Naive thymus-derived CD4-positive, alpha-beta T cell (primary cell): ENCODE data around the gene PODN. TPM values are rescaled to one million over a fixed set of nuclear protein-coding genes. Genes with fewer than 3 reads are reported as not detected.

Source experiments
- ATAC-seq: fragments of 150-1000 bp; cut with Tn5 transposase; 2 replicates; pipeline ENCODE4 v1.10.0; 2021; ENCODE audit warnings: mild to moderate bottlenecking, moderate library complexity
- CTCF ChIA-PET: fragments of 350-600 bp; sonication (Branson Sonifier 250); formaldehyde crosslinking; loops from one replicate; lab custom pipeline; 2021; ENCODE audit warnings: antibody characterized with exemption; lab: Charles Lee
- POLR2A ChIA-PET: fragments of 350-600 bp; sonication (Branson Sonifier 250); formaldehyde crosslinking; loops from one replicate; lab custom pipeline; 2021; ENCODE audit warnings: antibody characterized with exemption, inconsistent platforms; lab: Charles Lee
- DNase-seq, 9 donors: peaks; one replicate each; pipeline versions ENCODE4 v3.0.0 to v3.0.0-alpha.2; 2020 to 2022; ENCODE audit warnings: mixed read lengths in 1 of 9
- H3K27ac ChIP-seq: one replicate; pipeline ENCODE4 v1.7.0; 2013; ENCODE audit warnings: mild to moderate bottlenecking, low read depth, low read length, moderate library complexity
- H3K27me3 ChIP-seq, 2 donors: one replicate each; pipeline ENCODE4 v1.7.0; 2013; ENCODE audit warnings: low read length in 2 of 2, mild to moderate bottlenecking in 2 of 2, moderate library complexity in 2 of 2; ENCODE audit not compliant: control insufficient read depth in 2 of 2, insufficient read depth in 2 of 2
- H3K36me3 ChIP-seq, 3 experiments: 1 replicate in 2 of 3; 2 replicates in 1 of 3; pipeline ENCODE4 v1.7.0; 2013; ENCODE audit warnings: low read length in 3 of 3, mild to moderate bottlenecking in 3 of 3, moderate library complexity in 1 of 3; ENCODE audit not compliant: insufficient read depth in 3 of 3, control insufficient read depth in 2 of 3
- H3K4me1 ChIP-seq, 2 donors: one replicate each; pipeline ENCODE4 v1.7.0; 2013; ENCODE audit warnings: low read length in 2 of 2, mild to moderate bottlenecking in 2 of 2, moderate library complexity in 1 of 2; ENCODE audit not compliant: control insufficient read depth in 2 of 2, insufficient read depth in 2 of 2
- H3K4me3 ChIP-seq: 2 replicates; pipeline ENCODE4 v1.7.0; 2013; ENCODE audit warnings: mild to moderate bottlenecking, low read length
- H3K9me3 ChIP-seq, 3 experiments: 1 replicate in 2 of 3; 2 replicates in 1 of 3; pipeline ENCODE4 v1.7.0; 2013; ENCODE audit warnings: low read length in 3 of 3; ENCODE audit not compliant: control insufficient read depth in 2 of 3
- H3K27ac Mint-ChIP-seq, 9 donors: one replicate each; pipeline ENCODE4 v1.8.0; 2020 to 2022; ENCODE audit warnings: mixed read lengths in 9 of 9, mild to moderate bottlenecking in 8 of 9, moderate library complexity in 5 of 9, inconsistent platforms in 2 of 9
- H3K27me3 Mint-ChIP-seq, 5 donors: one replicate each; pipeline ENCODE4 v1.8.0; 2021 to 2022; ENCODE audit warnings: mixed read lengths in 5 of 5, mild to moderate bottlenecking in 1 of 5
- H3K36me3 Mint-ChIP-seq, 5 donors: one replicate each; pipeline ENCODE4 v1.8.0; 2020 to 2022; ENCODE audit warnings: mixed read lengths in 5 of 5, mild to moderate bottlenecking in 3 of 5, inconsistent platforms in 1 of 5
- H3K4me1 Mint-ChIP-seq, 7 donors: one replicate each; pipeline ENCODE4 v1.8.0; 2020 to 2022; ENCODE audit warnings: mixed read lengths in 7 of 7, mild to moderate bottlenecking in 3 of 7, inconsistent platforms in 1 of 7
- H3K4me3 Mint-ChIP-seq, 10 donors: one replicate each; pipeline ENCODE4 v1.8.0; 2020 to 2022; ENCODE audit warnings: mild to moderate bottlenecking in 10 of 10, mixed read lengths in 10 of 10, moderate library complexity in 6 of 10, inconsistent platforms in 2 of 10
- H3K9me3 Mint-ChIP-seq, 11 donors: one replicate each; pipeline ENCODE4 v1.8.0; 2020 to 2022; ENCODE audit warnings: mixed read lengths in 11 of 11, mild to moderate bottlenecking in 4 of 11, inconsistent platforms in 1 of 11, moderate library complexity in 1 of 11
- intact Hi-C, 2 donors: fragments of 100-400 bp; cut with micrococcal nuclease; formaldehyde crosslinking; loops; one replicate each; pipeline ENCODE4 v1.15.1; 2023
- polyA plus RNA-seq, 2 donors: library from polyadenylated mRNA; unstranded; fragments of 300-500 nt; fragmentation: Illumina TruSeq; gene quantifications; one replicate each; pipeline ENCODE4 v1.2.3, GENCODE V29; 2021
- total RNA-seq, 6 experiments: library from RNA in 5 of 6; stranded (reverse) in 5 of 6; gene quantifications; 1 replicate in 5 of 6; 2 replicates in 1 of 6; pipeline ENCODE4 v1.2.3 and lab custom pipeline; 2021 to 2026

PODN gene
- total and polyA plus RNA-seq, 7 experiments from 2014 or later, result 0.88 TPM; not detected in 6

DNA sequence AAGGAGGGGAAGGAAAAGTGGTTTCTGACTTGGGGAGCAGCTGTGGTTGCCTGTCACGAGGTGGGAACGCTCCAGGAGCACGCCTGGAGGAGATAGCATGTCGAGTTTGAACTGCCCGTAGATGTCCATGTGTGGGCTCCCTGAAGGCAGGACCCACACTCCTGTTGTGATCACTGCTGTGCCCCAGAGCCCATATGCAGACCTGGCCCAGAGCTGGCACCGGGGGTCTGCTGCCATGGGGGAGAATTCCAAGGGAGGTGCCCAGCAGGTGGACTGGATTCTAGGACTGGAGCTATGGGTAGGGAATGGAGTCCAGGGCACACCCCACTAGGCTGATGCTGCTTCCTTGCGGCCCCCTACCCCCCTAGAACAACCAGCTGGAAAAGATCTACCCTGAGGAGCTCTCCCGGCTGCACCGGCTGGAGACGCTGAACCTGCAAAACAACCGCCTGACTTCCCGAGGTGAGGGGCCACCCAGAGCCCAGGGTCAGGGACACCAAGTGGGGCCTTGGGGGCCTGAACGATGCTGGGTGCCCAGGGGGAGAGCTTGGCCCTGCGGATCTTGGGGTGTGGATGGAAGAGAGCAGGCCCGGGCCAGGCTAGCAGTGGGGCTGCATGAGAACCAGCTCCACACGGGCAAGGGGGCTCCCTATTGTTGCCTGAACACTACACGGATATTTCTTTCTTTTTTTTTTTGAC, 9.3 kb downstream of the PODN start:
- no peaks in the 10 kb centered on the region for H3K9me3 Mint-ChIP-seq
- Histone ChIP-seq H3K9me3 (no peaks in the 10 kb centered on the region), H3K27ac (no peak overlapping the region), H3K27me3 (no peaks in the 10 kb centered on the region), H3K4me3 (no peak overlapping the region), H3K4me1 (no peaks in the 10 kb centered on the region), H3K36me3 (no peaks in the 10 kb centered on the region)
- H3K27ac Mint-ChIP-seq, result peak overlapping the region in 1 of 9 donors; percentile 68
- no peak overlapping the region for H3K4me3 Mint-ChIP-seq
- ChIA-PET POLR2A (no interaction called here), CTCF (no interaction called here)
- H3K36me3 Mint-ChIP-seq, result no peaks in the 10 kb centered on the region
- intact Hi-C loops, result no loop called here
- H3K4me1 Mint-ChIP-seq, result no peaks in the 10 kb centered on the region
- ATAC-seq (no peak), DNase-seq (no peak)
- peaks cover 0 to 3% (median 0%) of the 10 kb centered on the region in 5 donors for H3K27me3 Mint-ChIP-seq

DNA sequence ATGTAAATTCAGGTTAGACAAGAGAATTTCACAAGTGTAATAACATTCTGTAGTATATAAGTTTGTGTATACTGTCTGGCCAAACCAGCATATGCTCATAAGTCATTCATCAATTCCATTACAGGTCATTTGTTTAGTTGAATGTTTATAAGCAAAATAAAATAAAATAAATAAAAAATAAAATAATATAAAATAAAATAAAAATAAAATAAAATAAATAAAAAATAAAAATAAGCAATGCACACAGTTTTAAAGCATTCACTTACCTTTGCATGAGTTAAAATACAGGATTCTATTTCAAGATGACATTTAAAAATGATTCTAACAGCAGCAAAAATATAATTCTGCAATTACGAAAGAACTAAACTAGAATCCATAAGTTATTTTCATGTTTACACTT, 9.9 kb downstream of the PODN start:
- no peaks in the 10 kb centered on the region for H3K36me3 ChIP-seq
- intact Hi-C loops, result no loop called here
- no peaks in the 10 kb centered on the region for H3K4me1 ChIP-seq
- no peaks in the 10 kb centered on the region for H3K4me1 Mint-ChIP-seq
- ChIA-PET CTCF (no interaction called here), POLR2A (no interaction called here)
- no peak overlapping the region for H3K4me3 ChIP-seq
- no peaks in the 10 kb centered on the region for H3K27me3 Mint-ChIP-seq
- peak overlapping the region in 1 of 9 donors; percentile 68 for H3K27ac Mint-ChIP-seq
- no peaks in the 10 kb centered on the region for H3K9me3 ChIP-seq
- no peaks in the 10 kb centered on the region for H3K36me3 Mint-ChIP-seq
- no peak overlapping the region for H3K27ac ChIP-seq
- no peaks in the 10 kb centered on the region for H3K27me3 ChIP-seq
- H3K4me3 Mint-ChIP-seq, result no peak overlapping the region
- H3K9me3 Mint-ChIP-seq, result no peaks in the 10 kb centered on the region
- DNase-seq, result no peak
- no peak for ATAC-seq

DNA sequence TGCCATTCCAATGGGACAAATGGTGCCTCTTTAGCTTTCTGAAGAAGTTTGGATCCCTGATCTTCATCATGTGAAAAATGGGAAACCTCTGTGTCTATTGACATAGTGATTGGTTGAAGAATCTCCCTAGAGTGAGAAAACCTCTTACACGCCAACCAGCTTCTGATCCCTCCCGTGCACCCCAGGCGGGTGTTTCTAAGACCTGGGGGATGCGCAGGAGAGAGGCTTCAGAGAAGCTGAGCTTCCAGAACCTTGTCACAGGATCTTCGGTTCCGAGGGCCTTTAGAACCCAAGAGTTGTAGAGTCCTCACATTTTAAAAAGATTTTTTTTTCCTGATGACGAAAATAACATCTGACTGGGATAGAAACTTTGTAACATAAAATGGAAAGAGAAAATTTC, 11.3 kb downstream of the PODN start:
- no peak for ATAC-seq
- no peaks in the 10 kb centered on the region for H3K36me3 Mint-ChIP-seq

DNA sequence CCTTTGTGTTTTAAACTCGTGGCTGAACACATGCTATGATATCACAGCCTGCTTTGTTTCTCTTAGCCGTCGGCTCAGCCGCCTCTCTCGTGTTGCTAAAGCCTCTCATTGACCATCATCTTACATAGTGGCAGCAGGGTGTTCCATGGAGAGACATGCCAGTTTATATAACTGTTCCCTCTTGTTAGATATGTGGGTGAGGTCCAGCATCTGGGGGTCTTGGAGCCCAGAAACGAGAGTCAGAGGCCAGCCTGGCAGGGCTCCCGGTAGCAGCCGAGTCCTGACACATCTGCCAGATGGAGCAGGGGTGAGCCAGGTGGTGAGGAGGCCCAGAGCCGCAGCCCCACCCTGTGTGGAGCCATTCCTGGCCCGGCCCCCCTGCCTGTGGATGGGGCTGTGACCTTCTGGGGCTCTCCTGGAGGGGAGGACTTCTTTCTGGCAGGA, 11.9 kb downstream of the PODN start:
- Histone ChIP-seq H3K4me3 (no peak overlapping the region), H3K9me3 (no peaks in the 10 kb centered on the region), H3K27ac (no peak overlapping the region), H3K27me3 (no peaks in the 10 kb centered on the region), H3K4me1 (no peaks in the 10 kb centered on the region), H3K36me3 (no peaks in the 10 kb centered on the region)
- CTCF ChIA-PET, result no interaction called here
- Mint-ChIP-seq H3K27me3 (no peaks in the 10 kb centered on the region), H3K36me3 (no peaks in the 10 kb centered on the region), H3K9me3 (no peaks in the 10 kb centered on the region), H3K4me1 (no peaks in the 10 kb centered on the region), H3K4me3 (no peak overlapping the region), H3K27ac (no peak overlapping the region)
- DNase-seq, result no peak
- intact Hi-C loops, result no loop called here
- no peak for ATAC-seq
- POLR2A ChIA-PET, result no interaction called here

More for the DNA sequence above, 11.3 kb downstream of the PODN start:
- H3K4me3 Mint-ChIP-seq, result no peak overlapping the region
- no peak overlapping the region for H3K4me3 ChIP-seq
- H3K9me3 ChIP-seq, result no peaks in the 10 kb centered on the region
- H3K27me3 ChIP-seq, result no peaks in the 10 kb centered on the region
- ChIA-PET POLR2A (no interaction called here), CTCF (no interaction called here)
- H3K4me1 Mint-ChIP-seq, result no peaks in the 10 kb centered on the region
- H3K36me3 ChIP-seq, result no peaks in the 10 kb centered on the region
- DNase-seq, result no peak
- H3K27ac ChIP-seq, result no peak overlapping the region
- intact Hi-C loops, result no loop called here
- no peaks in the 10 kb centered on the region for H3K27me3 Mint-ChIP-seq
- no peaks in the 10 kb centered on the region for H3K9me3 Mint-ChIP-seq
- H3K27ac Mint-ChIP-seq, result no peak overlapping the region
- H3K4me1 ChIP-seq, result no peaks in the 10 kb centered on the region

DNA sequence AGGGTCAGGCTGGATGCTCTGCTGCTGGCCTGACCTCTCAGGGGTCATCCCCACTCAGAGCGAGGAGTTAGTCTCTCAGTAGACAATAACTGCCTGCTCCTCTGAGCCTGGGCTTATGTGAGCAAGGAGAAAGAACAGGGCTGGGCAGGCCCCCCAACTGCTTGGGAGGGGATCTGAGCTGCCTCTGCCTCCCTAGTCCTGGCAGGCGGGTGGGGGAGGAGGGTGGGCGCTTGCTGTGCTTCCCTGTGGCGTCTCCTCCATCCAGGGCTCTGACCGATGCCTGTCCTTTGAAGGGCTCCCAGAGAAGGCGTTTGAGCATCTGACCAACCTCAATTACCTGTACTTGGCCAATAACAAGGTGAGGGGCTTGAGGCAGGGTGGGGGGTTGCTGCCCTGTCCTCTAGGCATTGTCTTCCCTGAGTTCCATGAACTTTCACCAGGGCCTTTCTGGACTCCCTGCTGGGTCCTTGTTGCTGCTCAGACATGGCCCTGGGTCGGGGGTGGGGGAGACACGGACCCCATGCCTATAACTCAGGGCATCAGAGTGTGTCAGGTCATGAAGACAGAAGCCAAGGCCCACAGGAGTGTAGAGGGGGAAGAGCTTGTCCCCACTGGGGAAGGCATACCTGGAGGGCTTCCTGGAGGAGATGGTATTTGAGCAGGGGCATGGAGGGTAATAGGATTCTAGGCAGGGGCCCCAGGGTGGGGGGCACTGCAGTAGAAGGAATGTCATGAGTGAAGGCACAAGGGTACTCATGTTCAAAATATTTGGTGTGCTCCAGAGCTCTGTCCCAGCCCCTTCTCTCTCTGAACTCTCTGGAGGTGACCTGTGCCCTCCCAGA, 12.5 kb downstream of the PODN start:
- no peaks in the 10 kb centered on the region for H3K9me3 Mint-ChIP-seq

DNA sequence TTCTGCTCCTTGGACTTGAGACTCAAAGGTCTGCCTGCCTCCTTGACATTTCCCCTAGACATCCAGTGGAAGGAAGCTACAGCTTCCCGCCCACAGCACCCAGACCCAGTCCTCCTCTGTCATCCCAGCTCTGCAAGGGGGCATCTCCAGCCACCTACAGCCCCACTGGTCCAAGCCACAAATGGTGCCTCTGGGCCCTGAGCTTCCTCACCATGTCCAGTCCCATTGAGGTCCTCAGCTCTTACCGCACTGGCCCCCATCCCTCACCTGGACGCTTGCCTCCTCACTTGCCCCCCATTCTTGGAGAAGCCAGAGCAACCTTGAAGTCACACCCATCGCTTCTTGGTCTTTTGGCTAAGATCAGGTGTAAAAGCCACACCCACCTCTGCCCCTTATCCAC, 13.2 kb downstream of the PODN start:
- Histone ChIP-seq H3K4me1 (no peaks in the 10 kb centered on the region), H3K27me3 (no peaks in the 10 kb centered on the region), H3K36me3 (no peaks in the 10 kb centered on the region), H3K4me3 (no peak overlapping the region), H3K9me3 (no peaks in the 10 kb centered on the region), H3K27ac (no peak overlapping the region)
- H3K4me3 Mint-ChIP-seq, result no peak overlapping the region
- intact Hi-C loops, result no loop called here
- H3K27ac Mint-ChIP-seq, result peak overlapping the region in 1 of 9 donors; percentile 59
- H3K4me1 Mint-ChIP-seq, result no peaks in the 10 kb centered on the region
- ChIA-PET POLR2A (no interaction called here), CTCF (no interaction called here)
- H3K27me3 Mint-ChIP-seq, result no peaks in the 10 kb centered on the region
- ATAC-seq (no peak), DNase-seq (no peak)
- H3K9me3 Mint-ChIP-seq, result no peaks in the 10 kb centered on the region
- no peaks in the 10 kb centered on the region for H3K36me3 Mint-ChIP-seq

More for the DNA sequence above, 12.5 kb downstream of the PODN start:
- Mint-ChIP-seq H3K4me1 (no peaks in the 10 kb centered on the region), H3K4me3 (no peak overlapping the region), H3K27ac (no peak overlapping the region), H3K27me3 (no peaks in the 10 kb centered on the region), H3K36me3 (no peaks in the 10 kb centered on the region)
- ChIA-PET POLR2A (no interaction called here), CTCF (no interaction called here)
- no peak for DNase-seq
- Histone ChIP-seq H3K4me1 (no peaks in the 10 kb centered on the region), H3K9me3 (no peaks in the 10 kb centered on the region), H3K27me3 (no peaks in the 10 kb centered on the region), H3K4me3 (no peak overlapping the region), H3K36me3 (no peaks in the 10 kb centered on the region), H3K27ac (no peak overlapping the region)
- intact Hi-C loops, result no loop called here
- no peak for ATAC-seq
